Middle frontal gyrus (tissue), 1 donor: ENCODE data around the gene SNRPD3.
A peak's percentile ranks its signal among the peaks of the same experiment; 100 is the strongest.

Source experiments
- DNase-seq: peaks from one replicate; pipeline ENCODE4 v3.0.0-alpha.2; 2015; ENCODE audit warnings: low spot score; ENCODE audit errors: extremely low spot score

Gene SNRPD3

DNA sequence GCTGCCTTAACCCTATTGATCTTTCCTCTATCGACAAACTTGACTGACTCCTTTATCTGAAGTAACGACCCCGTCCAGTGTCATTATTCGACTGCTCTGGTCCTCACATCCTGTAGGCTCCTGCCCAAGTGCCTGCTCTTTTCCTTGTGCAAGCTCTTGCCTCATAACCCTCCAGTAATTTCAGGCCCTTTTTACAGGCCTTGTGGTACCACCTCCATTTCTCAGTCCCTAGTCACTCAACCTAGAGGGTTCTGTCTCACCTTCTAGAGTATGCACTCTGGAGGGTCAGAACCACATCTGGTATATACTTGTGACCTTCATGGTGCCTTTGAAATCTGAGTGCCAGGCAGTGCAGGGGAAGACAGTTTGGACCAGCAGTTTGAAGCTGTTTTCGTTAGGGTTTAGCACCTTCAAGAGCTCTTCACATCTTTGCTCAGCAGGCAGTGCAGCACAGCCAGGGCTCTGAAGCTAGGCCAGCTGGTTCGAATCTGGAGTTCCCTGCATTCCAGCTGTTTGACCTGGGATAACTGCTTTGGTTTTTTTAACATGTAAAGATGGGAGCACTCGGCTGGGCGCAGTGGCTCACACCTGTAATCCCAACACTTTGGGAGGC lies 11.2 kb downstream of the SNRPD3 start:
- no peak for DNase-seq

DNA sequence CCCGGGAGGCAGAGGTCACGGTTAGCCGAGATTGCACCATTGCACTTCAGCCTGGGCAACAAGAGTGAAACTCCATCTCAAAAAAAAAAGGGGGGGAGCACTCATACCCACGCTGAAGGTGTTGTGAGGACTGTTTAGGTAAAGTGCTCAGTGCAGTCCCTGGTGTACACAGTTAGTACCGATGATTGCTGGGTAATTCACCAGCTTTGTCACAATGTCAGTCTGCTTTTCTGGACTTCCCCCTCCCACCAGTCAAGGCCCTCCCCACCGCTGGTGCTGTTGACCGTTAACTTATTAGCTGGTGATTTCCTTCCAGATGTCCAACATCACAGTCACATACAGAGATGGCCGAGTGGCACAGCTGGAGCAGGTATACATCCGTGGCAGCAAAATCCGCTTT lies 11.9 kb downstream of the SNRPD3 start:
- DNase-seq, result no peak

- no peak for DNase-seq
These were observed 15.5 kb downstream of the SNRPD3 start for GRCh38 chr22:24571266-24571665.

- DNase-seq, result no peak
These were observed 21.0 kb downstream of the SNRPD3 start for GRCh38 chr22:24576778-24577177.

- DNase-seq, result no peak
These were observed 22.8 kb downstream of the SNRPD3 start for GRCh38 chr22:24578355-24579257.

DNA sequence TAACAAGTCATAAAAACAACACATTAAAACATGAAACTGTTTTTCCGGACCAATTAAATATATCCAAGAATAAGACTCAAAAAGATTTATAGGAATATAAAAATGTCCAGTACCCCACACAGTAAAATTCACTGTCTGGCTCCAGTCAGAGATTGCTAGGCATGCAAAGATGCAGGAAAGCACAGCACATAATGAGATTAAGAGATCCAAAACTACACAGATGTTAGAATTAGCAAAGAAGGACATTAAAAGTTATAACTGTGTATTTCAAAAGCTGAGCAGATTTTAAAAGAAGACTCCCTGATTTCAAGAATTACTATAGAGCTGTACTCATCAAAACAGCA lies 23.4 kb downstream of the SNRPD3 start:
- no peak for DNase-seq

DNA sequence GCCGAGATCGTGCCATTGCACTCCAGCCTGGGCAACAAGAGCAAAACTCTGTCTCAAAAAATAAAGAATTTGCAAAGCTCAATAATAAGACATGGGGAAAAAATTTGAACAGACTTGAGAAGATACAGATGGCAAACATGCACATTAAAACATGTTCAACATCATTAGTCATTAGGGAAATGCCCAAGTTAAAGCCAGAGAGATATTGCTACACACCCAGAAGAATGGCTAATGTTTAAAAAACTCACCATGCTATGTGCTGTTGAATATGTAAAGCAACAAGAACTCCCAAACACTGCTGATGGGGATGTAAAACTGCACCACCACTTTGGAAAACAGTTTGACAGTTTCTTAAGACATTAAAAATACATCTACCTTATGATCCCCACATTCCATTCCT lies 24.5 kb downstream of the SNRPD3 start:
- DNase-seq, result no peak

DNA sequence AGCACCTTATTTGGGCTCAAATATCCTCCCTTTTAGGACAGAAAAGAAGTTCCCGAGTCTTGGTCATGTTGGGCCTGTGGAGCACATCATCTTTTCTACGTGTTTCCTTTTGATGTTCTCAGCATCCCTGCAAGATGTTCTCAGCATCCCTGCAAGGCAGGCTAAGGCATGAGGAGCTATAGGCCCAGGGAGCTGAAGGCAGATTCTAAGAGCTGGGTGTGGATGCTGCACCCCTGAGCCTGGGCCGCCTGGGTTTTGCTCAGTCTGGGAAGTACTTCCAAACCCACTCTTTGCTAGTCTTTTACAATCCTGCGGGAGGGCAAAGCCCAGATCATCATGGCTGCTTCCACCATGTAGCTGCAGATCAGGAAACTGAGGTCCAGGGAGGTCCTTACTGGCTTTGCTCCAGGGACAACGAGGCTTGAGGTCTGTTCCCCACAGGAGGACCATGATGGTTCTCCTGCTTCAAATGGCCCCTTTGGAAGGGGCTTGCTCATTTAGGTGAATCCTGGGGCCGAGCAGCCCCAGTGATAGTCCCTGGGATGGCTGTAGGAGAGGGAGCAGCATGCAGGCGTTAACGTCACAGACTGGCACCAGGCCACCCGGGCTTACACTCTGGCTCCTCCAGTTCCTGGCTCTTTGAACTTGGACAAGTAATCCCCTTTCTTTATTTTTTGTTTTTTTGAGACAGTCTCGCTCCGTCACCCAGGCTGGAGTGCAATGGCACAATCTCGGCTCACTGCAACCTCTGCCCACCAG lies 26.4 kb downstream of the SNRPD3 start:
- no peak for DNase-seq

GRCh38 chr22:24583221-24584165 lies 27.7 kb downstream of the SNRPD3 start:
- DNase-seq, result no peak

DNA sequence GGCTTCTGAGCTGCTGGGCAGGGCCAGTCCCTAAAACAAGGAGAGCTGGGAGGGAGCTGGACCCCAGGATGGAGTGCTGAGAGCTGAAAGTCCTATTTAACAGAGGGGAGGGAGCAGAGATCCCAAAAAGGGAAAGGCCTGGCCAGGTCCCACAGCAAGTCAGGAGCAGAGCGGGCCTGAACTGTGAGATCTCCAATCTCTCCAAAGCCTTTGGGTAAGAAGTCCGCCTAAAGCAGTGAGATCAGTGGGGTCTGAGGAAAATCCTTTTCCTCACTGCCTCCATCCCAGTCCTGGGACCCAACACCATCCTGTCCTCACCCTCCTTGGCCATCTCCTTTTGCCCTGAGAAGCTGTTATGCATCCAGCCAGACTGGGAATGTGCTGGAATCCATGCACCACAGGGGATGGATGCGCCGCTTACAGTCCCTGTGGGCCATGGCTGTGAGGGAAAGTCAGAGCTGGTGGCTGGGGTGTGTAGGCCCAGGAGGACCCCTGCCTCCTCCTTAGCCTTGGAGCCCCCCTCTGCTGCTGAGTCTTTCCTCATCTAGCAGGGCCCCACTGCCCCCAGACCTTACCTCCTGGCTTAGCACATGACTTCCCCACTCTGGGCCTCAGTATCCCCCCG lies 28.5 kb downstream of the SNRPD3 start:
- DNase-seq, result no peak

GRCh38 chr22:24584871-24585411 lies 29.1 kb downstream of the SNRPD3 start:
- DNase-seq, result no peak

- no peak for DNase-seq
These were observed 29.7 kb downstream of the SNRPD3 start for GRCh38 chr22:24585461-24585860.

DNA sequence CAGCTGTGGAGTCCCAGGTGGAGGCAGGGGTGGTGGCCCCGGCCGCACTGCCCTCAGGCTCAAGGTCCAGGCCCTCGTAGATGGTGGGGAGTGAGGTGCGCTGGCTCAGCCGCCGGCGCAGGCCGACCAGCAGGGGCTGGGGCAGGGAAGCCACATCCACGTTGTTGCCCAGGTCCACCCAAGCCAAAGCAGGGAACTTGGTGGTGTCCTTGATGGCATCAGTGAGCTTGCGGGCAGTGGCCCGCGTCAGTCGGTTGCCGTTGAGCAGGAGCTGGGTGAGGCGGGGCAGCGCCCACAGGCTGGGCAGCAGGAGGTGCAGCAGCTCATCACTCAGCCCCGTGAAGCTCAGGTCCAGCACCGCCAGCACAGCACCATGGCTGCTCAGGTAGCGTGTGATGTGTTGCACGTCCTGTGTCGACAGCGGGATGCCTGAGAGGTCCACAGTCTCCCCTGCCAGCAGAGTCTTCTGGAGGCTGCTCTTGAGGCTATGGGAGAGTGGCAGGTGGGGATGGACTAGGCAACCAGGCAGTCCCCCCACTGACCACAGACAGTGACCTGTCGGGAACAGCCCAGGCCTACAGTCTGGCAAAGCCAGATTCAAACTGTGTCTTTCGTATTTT lies 30.2 kb downstream of the SNRPD3 start:
- DNase-seq, result no peak

DNA sequence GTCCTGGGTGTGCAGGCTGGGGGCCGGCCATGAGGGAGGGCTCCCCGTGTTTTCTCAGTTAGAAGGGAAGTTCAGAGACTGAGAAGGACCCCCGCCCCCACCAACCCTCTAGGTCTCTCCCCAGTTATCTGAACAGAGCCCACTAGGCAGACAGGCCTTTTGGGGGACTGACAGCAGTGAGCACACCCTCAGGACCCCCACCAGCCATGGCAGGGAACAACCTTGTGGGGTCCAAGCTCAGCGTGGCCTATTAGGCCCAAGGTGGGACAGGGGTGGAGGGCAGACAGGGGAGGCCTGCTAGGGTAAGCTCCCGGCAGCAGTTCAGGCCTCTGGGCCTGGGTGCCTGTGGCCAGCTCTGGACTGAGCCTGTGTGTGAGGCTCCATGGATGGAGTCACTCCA lies 31.5 kb downstream of the SNRPD3 start:
- no peak for DNase-seq

DNA sequence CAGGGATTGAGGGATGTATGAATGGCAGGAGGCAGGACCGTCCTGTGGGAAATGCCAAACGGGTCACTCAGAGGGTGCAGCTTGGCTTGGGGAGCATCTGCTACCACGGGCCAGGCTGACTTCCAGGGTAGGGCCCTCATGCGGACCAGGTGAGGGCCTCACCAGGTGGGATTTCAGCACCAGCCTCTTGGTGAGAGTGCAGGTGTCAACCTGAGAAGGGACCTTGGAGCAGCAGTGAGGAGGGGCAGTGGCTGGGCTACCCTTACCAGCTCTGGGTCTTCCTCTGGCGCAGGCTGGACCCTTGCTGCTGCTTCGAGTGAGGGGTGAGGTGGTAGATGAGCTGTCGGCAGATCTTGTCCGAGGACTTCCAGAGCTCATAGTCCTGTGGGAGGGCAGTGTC lies 32.1 kb downstream of the SNRPD3 start:
- no peak for DNase-seq

DNA sequence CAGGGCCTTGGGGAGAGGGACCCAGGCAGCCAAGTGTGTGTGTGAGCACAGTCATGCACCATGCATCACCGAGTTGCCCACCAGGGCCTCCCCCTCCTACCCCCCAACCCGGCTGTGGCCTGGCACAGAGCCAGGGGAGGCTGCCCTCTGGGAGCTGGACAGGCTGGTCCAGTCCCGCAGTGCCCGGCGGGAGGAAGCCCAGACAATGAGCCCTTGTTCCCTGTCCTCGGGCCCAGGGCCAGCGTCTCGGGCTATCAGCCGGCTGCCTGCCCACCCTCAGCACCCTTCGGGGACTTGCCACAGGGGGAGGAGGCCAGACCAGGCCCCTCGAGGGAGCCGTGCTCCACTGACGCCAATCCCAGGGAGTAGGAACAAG lies 32.6 kb downstream of the SNRPD3 start:
- peak; percentile 66 for DNase-seq

GRCh38 chr22:24588757-24589481 lies 33.1 kb downstream of the SNRPD3 start:
- no peak for DNase-seq

GRCh38 chr22:24589518-24590030 lies 33.8 kb downstream of the SNRPD3 start:
- no peak for DNase-seq

DNA sequence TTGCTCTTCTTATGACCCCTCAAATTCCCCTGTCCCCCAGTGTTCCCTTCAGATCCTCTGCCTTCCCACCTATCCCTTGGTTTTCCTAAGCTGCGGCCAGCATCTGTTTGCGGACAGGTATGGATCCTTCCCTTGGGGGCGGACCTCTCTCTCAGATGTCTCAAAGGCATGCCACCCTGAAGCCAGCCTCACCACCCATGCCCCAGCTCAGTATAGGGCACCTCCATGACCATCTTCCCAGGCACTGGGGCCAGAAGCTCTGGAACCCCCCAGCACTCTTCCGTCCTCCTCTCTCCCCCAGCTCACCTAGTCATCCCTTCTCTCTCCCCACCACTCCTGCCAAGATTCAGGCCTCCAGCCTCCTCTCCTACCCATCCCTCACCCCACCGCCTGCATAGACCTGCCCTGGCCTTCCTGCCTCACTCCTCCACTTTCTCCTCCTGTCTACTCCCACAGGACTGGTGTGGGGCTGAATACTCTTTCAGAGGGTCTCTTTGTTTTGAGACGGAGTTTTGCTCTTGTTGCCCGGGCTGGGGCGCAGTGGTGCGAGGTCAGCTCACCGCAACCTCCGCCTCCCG lies 34.9 kb downstream of the SNRPD3 start:
- no peak for DNase-seq
